RKO (cell line): ENCODE data around the gene SNX24.
"Not testable (repeated sequence)": the region's sequence is repeated elsewhere in the genome, so short reads cannot be mapped to it uniquely, and the experiment has no call there.

ENCODE experiments used
- DNase-seq: peaks from one replicate; pipeline ENCODE4 v3.0.0-alpha.2; 2016; ENCODE audit warnings: low spot score

The SNX24 gene

GRCh38 chr5:122845229-122846050, at the start of gene SNX24:
SNX24 (plus strand) TSS chr5:122845613; CDS start chr5:122845634, 21 bp downstream.
- DNase-seq = peak; percentile 80

- DNase-seq = peak; percentile 38
Observed at GRCh38 chr5:122805481-122805880, 39.9 kb upstream of the SNX24 start.

- no peak for DNase-seq
Observed at GRCh38 chr5:122810405-122810804, 35.0 kb upstream of the SNX24 start.

- no peak for DNase-seq
Observed at GRCh38 chr5:122815218-122815767, 30.1 kb upstream of the SNX24 start.

- no peak for DNase-seq
Observed at GRCh38 chr5:122816756-122817155, 28.7 kb upstream of the SNX24 start.

- DNase-seq = no peak
Observed at GRCh38 chr5:122831984-122832383, 13.4 kb upstream of the SNX24 start.

- peak; percentile 25 for DNase-seq
Observed at GRCh38 chr5:122835681-122836080, 9.7 kb upstream of the SNX24 start.

GRCh38 chr5:122836947-122837346, 8.5 kb upstream of the SNX24 start:
- no peak for DNase-seq

- DNase-seq = no peak
Observed at GRCh38 chr5:122839731-122840130, 5.7 kb upstream of the SNX24 start.

GRCh38 chr5:122842016-122842580, 3.3 kb upstream of the SNX24 start:
- DNase-seq = no peak

GRCh38 chr5:122844136-122844909, 1.1 kb upstream of the SNX24 start:
- no peak for DNase-seq

GRCh38 chr5:122844910-122845228, 544 bp upstream of the SNX24 start:
- no peak for DNase-seq

- DNase-seq = peak; percentile 75
Observed at GRCh38 chr5:122846051-122846550, 688 bp downstream of the SNX24 start.

- DNase-seq = no peak
Observed at GRCh38 chr5:122847687-122848081, 2.3 kb downstream of the SNX24 start.

GRCh38 chr5:122849771-122850170, 4.4 kb downstream of the SNX24 start:
- DNase-seq = no peak

GRCh38 chr5:122857538-122857937, 12.1 kb downstream of the SNX24 start:
- not testable (repeated sequence) for DNase-seq

- peak; percentile 56 for DNase-seq
Observed at GRCh38 chr5:122858451-122858850, 13.0 kb downstream of the SNX24 start.

- DNase-seq = no peak
Observed at GRCh38 chr5:122863240-122863639, 17.8 kb downstream of the SNX24 start.

- no peak for DNase-seq
Observed at GRCh38 chr5:122863721-122864120, 18.3 kb downstream of the SNX24 start.

GRCh38 chr5:122864400-122864799, 19.0 kb downstream of the SNX24 start:
- no peak for DNase-seq

GRCh38 chr5:122864842-122865241, 19.4 kb downstream of the SNX24 start:
- no peak for DNase-seq

GRCh38 chr5:122870219-122870856, 24.9 kb downstream of the SNX24 start:
- no peak for DNase-seq
